ENCODE measurements around the gene PRDX6.

Gene PRDX6

GRCh38 chr1:173499729-173500128 is 22.6 kb downstream of the PRDX6 start:
- TF ChIP-seq CTCF (conservative IDR thresholded peaks at IDR 0.05; ENCODE audit: low read depth, low read length), result no peak
- no peak overlapping the region for H3K4me3 ChIP-seq (ENCODE audit: low read length)
- DNase-seq (ENCODE audit: low read depth), result no peak

GRCh38 chr1:173502104-173502503 is 25.0 kb downstream of the PRDX6 start:
- no peak overlapping the region for H3K4me3 ChIP-seq (ENCODE audit: low read length)
- no peak for TF ChIP-seq CTCF (conservative IDR thresholded peaks at IDR 0.05; ENCODE audit: low read depth, low read length)
- DNase-seq (ENCODE audit: low read depth), result no peak

GRCh38 chr1:173503391-173503790 is 26.3 kb downstream of the PRDX6 start:
- no peak overlapping the region for H3K4me3 ChIP-seq (ENCODE audit: low read length)
- no peak for DNase-seq (ENCODE audit: low read depth)
- TF ChIP-seq CTCF (conservative IDR thresholded peaks at IDR 0.05; ENCODE audit: low read depth, low read length), result no peak

- no peak for TF ChIP-seq CTCF (conservative IDR thresholded peaks at IDR 0.05; ENCODE audit: low read depth, low read length)
- no peak overlapping the region for H3K4me3 ChIP-seq (ENCODE audit: low read length)
- no peak for DNase-seq (ENCODE audit: low read depth)
Measured at GRCh38 chr1:173504268-173504667, 27.1 kb downstream of the PRDX6 start.

- DNase-seq (ENCODE audit: low read depth), result no peak
- TF ChIP-seq CTCF (conservative IDR thresholded peaks at IDR 0.05; ENCODE audit: low read depth, low read length), result no peak
- no peak overlapping the region for H3K4me3 ChIP-seq (ENCODE audit: low read length)
Measured at GRCh38 chr1:173505391-173505790, 28.3 kb downstream of the PRDX6 start.

GRCh38 chr1:173506437-173506836 is 29.3 kb downstream of the PRDX6 start:
- H3K4me3 ChIP-seq (ENCODE audit: low read length), result no peak overlapping the region
- peak; percentile 48 for TF ChIP-seq CTCF (conservative IDR thresholded peaks at IDR 0.05; ENCODE audit: low read depth, low read length)
- DNase-seq (ENCODE audit: low read depth), result no peak

GRCh38 chr1:173507205-173507846 is 30.2 kb downstream of the PRDX6 start:
- no peak for TF ChIP-seq CTCF (conservative IDR thresholded peaks at IDR 0.05; ENCODE audit: low read depth, low read length)
- no peak overlapping the region for H3K4me3 ChIP-seq (ENCODE audit: low read length)
- DNase-seq (ENCODE audit: low read depth), result peak; percentile 95

Measured in retinal pigment epithelial cell (primary cell).